ENCODE measurements around the gene AP3D1.

The AP3D1 gene

DNA sequence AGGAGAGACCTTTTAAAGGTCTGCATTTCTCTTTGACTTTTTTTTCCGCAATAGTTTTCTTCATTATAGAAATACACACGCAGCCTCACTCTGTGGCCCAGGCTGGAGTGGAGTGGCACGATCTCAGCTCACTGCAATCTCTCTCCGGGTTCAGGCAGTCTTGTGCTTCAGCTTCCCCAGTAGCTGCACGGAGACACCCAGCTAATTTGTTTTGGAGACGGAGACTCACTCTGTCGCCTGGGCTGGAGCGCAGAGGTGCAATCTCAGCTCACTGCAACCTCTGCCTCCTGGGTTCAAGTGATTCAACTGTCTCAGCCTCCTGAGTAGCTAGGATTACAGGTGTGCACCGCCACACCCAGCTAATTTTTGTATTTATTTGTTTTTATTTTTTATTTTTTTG lies 88.6 kb downstream of the AP3D1 start:
- no peaks in the 10 kb centered on the region for H3K36me3 ChIP-seq (ENCODE audit: control insufficient read depth in 1 of 2, insufficient read depth in 2 of 2, low read length in 2 of 2)
- H3K4me1 ChIP-seq (ENCODE audit: control insufficient read depth in 1 of 2, insufficient read depth in 2 of 2, low read length in 2 of 2) = peaks cover 42 to 45% of the 10 kb centered on the region in 2 donors
- no peak overlapping the region for H3K4me3 ChIP-seq (ENCODE audit: low read depth in 1 of 2, low read length in 2 of 2)
- H3K9me3 ChIP-seq (ENCODE audit: control insufficient read depth in 1 of 2, low read length in 2 of 2) = no peaks in the 10 kb centered on the region
- no peaks in the 10 kb centered on the region for H3K27me3 ChIP-seq (ENCODE audit: control insufficient read depth in 1 of 2, insufficient read depth in 2 of 2, low read length in 2 of 2)
- H3K27ac ChIP-seq (ENCODE audit: low read depth, low read length) = no peak overlapping the region
- peak overlapping the region; percentile 65 to 97 for H3K9ac ChIP-seq (ENCODE audit: low read depth in 1 of 2, low read length in 2 of 2)

DNA sequence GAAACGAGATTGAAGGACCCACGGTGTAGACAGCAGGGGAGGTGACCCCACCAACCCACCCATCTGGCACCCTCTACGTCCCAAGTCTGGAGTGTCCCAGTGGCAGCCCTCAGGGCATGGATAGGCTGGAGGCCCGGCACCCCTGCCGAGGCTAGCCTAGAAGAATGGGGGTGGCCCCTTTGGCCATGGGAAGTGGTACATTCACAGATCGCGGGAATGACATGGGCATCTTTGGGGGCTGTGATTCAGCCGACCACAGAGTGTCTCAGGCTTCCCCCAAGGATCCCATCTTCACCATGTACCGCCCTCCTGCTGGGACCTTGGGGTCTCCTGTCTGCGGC lies 89.0 kb downstream of the AP3D1 start:
- Histone ChIP-seq H3K27ac (ENCODE audit: low read depth, low read length) (peak overlapping the region; percentile 88), H3K4me1 (ENCODE audit: control insufficient read depth in 1 of 2, insufficient read depth in 2 of 2, low read length in 2 of 2) (peaks cover 38 to 44% of the 10 kb centered on the region in 2 donors), H3K9me3 (ENCODE audit: control insufficient read depth in 1 of 2, low read length in 2 of 2) (no peaks in the 10 kb centered on the region), H3K4me3 (ENCODE audit: low read depth in 1 of 2, low read length in 2 of 2) (peak overlapping the region; percentile 66 to 84), H3K27me3 (ENCODE audit: control insufficient read depth in 1 of 2, insufficient read depth in 2 of 2, low read length in 2 of 2) (no peaks in the 10 kb centered on the region), H3K9ac (ENCODE audit: low read depth in 1 of 2, low read length in 2 of 2) (peak overlapping the region; percentile 65 to 97), H3K36me3 (ENCODE audit: control insufficient read depth in 1 of 2, insufficient read depth in 2 of 2, low read length in 2 of 2) (no peaks in the 10 kb centered on the region)

DNA sequence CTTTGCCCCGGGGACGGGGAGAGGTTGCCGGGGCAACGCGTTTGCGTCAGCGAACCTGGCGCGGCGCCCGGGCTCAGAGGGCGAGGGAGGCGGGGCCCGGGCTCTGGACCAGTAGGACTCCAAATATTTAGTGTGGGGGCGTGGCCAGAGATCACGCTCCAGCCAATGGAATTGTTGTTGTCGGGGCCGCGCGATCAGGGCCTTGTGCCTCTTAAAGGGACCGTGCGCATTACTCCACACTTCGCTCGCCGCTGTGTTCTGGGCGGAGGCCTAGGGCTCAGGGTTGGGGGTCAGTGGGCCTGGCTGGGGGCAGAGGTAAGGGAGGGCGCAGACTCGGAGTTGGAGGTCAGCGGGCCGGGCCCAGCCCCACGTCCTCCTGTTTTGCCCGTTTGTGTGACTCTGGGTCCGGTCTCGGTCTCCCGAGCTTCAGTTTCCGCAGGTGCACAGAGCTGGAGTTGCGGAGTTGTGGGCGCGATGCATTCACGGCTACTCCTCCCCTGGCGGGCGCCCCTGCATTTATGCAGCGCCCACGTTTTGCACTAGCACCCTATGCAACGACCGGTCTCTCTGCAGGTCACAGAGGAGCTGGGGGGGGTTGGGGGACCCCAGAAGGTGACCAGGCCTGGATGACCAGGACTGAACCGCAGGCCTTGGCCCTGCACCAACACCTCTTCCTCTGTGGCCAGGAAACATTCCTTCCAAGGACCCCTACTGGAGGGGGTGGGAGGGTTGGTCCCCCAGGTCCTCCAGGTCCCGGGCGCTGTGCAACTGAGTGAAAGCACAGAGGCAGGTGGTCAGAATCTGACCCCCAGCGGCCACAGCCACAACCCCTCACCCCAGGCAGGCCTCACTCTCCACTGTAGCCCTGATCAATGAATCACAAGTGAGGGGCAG lies 89.6 kb downstream of the AP3D1 start:
- peak overlapping the region; percentile 100 for H3K27ac ChIP-seq (ENCODE audit: low read depth, low read length)
- no peaks in the 10 kb centered on the region for H3K36me3 ChIP-seq (ENCODE audit: control insufficient read depth in 1 of 2, insufficient read depth in 2 of 2, low read length in 2 of 2)
- H3K9ac ChIP-seq (ENCODE audit: low read depth in 1 of 2, low read length in 2 of 2) = peak overlapping the region; percentile 93 to 97
- peak overlapping the region; percentile 66 to 84 for H3K4me3 ChIP-seq (ENCODE audit: low read depth in 1 of 2, low read length in 2 of 2)
- H3K4me1 ChIP-seq (ENCODE audit: control insufficient read depth in 1 of 2, insufficient read depth in 2 of 2, low read length in 2 of 2) = peaks cover 38 to 43% of the 10 kb centered on the region in 2 donors
- H3K9me3 ChIP-seq (ENCODE audit: control insufficient read depth in 1 of 2, low read length in 2 of 2) = no peaks in the 10 kb centered on the region
- H3K27me3 ChIP-seq (ENCODE audit: control insufficient read depth in 1 of 2, insufficient read depth in 2 of 2, low read length in 2 of 2) = no peaks in the 10 kb centered on the region

DNA sequence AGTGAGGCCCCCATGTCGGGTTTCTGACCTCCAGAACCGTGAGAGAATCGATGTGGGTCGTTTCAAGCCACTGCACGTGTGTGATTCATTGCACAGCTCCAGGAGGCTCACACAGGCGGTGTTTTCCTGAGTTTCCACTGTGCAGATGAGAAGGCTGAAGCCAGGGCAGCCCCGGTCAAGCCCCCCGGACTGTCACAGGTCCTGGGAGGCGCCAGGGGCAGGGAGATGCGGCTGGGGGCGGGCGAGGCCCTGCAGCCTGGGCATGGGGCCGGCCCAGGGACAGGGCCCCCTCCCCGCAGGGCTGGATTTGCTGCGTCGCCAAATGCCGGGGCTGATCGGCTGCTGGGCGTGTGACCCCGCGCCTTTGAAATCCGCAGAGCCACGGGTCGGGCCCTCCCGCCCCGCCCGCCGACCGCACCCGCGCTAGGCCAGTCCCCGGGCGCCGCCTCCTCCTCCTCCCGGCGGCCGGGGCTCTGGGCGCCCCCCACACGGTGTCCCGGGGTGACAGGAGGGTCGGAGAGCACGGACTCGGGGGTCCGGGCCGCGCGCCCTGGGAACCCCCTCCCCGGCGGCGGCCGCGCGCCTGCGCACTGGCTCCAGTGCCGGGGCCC lies 90.4 kb downstream of the AP3D1 start:
- peaks cover 43 to 49% of the 10 kb centered on the region in 2 donors for H3K4me1 ChIP-seq (ENCODE audit: control insufficient read depth in 1 of 2, insufficient read depth in 2 of 2, low read length in 2 of 2)

DNA sequence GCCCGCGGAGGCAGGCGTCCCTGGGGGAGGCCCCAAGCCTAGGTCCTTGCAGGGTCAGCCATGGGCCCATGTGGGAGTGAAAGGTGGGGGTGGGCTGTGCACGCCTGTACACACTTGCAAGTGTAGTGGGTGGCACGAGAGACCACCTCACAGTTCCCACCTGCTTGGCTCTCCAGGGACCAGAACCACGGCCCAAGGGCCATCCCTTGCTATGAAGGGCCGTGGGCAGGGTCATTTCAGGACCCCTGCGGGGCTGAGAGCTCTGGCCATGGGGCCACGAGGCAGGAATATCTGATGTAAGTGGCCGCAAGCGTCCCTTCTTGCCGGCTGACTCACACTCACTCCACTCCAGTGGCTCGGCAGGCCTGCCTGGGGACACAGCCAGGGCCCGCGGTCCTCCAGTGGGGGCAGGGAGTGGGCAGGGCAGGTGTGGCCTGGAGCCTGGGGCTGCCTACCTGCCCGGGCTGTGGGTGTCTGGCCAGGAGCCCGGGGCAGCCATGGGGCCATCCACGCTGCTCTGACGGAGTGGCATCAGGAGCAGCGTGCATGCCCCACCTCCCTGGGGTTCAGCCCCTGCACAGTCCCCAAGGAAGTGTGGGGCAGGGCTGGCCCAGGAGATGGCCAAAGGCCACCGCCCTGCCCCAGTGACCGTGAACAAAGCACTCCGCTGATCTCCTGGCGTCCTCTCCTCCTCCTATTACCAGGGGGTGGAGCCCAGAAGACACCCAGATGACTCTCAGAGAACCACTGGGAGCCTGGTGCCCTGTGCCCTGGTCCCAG lies 91.8 kb downstream of the AP3D1 start:
- peaks cover 43 to 47% of the 10 kb centered on the region in 2 donors for H3K4me1 ChIP-seq (ENCODE audit: control insufficient read depth in 1 of 2, insufficient read depth in 2 of 2, low read length in 2 of 2)
- peak overlapping the region; percentile 54 to 66 for H3K4me3 ChIP-seq (ENCODE audit: low read depth in 1 of 2, low read length in 2 of 2)
- H3K27ac ChIP-seq (ENCODE audit: low read depth, low read length) = peak overlapping the region; percentile 100

More for the DNA sequence above, 90.4 kb downstream of the AP3D1 start:
- H3K27me3 ChIP-seq (ENCODE audit: control insufficient read depth in 1 of 2, insufficient read depth in 2 of 2, low read length in 2 of 2) = no peaks in the 10 kb centered on the region
- H3K4me3 ChIP-seq (ENCODE audit: low read depth in 1 of 2, low read length in 2 of 2) = peak overlapping the region; percentile 66
- H3K36me3 ChIP-seq (ENCODE audit: control insufficient read depth in 1 of 2, insufficient read depth in 2 of 2, low read length in 2 of 2) = no peaks in the 10 kb centered on the region
- H3K9ac ChIP-seq (ENCODE audit: low read depth in 1 of 2, low read length in 2 of 2) = peak overlapping the region; percentile 93 to 97
- no peaks in the 10 kb centered on the region for H3K9me3 ChIP-seq (ENCODE audit: control insufficient read depth in 1 of 2, low read length in 2 of 2)
- peak overlapping the region; percentile 100 for H3K27ac ChIP-seq (ENCODE audit: low read depth, low read length)

DNA sequence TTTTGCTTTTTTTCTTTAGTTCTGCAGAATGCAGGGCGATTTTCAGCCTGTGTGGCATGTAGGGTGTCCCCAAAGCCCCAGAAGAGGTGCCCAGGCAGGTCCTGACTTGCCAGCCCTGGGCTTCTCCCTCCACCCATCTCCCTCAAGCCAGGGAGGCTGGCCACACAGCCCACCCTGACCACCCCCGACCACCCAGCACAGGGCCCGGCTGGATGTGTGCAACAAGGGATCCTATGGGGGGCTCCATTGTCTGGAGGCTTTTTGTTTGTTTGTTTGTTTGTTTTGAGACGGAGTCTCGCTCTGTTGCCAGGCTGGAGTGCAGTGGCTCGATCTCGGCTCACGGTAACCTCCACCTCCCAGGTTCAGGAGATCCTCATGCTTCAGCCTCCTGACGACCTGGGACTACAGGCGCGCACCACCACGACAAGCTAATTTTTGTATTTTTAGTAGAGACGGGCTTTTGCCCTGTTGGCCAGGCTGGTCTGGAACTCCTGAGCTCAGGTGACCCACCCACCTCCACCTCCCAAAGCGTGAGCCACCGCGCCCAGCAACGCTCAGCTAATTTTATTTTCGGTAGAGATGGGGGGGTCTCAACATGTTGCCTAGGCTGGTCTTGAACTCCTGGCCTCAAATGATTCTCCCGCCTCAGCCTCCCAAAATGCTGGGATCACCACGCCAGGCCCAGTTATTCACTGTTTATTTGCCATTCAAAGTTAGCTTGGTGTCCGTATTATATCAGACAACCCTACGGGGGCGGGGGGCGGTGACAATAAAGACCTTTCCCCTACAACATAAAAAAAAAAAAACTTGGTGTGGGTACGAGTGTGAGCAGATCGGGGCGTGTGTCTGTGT lies 92.6 kb downstream of the AP3D1 start:
- no peaks in the 10 kb centered on the region for H3K27me3 ChIP-seq (ENCODE audit: control insufficient read depth in 1 of 2, insufficient read depth in 2 of 2, low read length in 2 of 2)
- H3K4me3 ChIP-seq (ENCODE audit: low read depth in 1 of 2, low read length in 2 of 2) = peak overlapping the region; percentile 54 to 66
- peak overlapping the region; percentile 100 for H3K27ac ChIP-seq (ENCODE audit: low read depth, low read length)
- H3K36me3 ChIP-seq (ENCODE audit: control insufficient read depth in 1 of 2, insufficient read depth in 2 of 2, low read length in 2 of 2) = no peaks in the 10 kb centered on the region
- peak overlapping the region; percentile 93 to 97 for H3K9ac ChIP-seq (ENCODE audit: low read depth in 1 of 2, low read length in 2 of 2)
- no peaks in the 10 kb centered on the region for H3K9me3 ChIP-seq (ENCODE audit: control insufficient read depth in 1 of 2, low read length in 2 of 2)
- H3K4me1 ChIP-seq (ENCODE audit: control insufficient read depth in 1 of 2, insufficient read depth in 2 of 2, low read length in 2 of 2) = peaks cover 40 to 48% of the 10 kb centered on the region in 2 donors

More for the DNA sequence above, 91.8 kb downstream of the AP3D1 start:
- no peaks in the 10 kb centered on the region for H3K36me3 ChIP-seq (ENCODE audit: control insufficient read depth in 1 of 2, insufficient read depth in 2 of 2, low read length in 2 of 2)
- no peaks in the 10 kb centered on the region for H3K9me3 ChIP-seq (ENCODE audit: control insufficient read depth in 1 of 2, low read length in 2 of 2)
- H3K27me3 ChIP-seq (ENCODE audit: control insufficient read depth in 1 of 2, insufficient read depth in 2 of 2, low read length in 2 of 2) = no peaks in the 10 kb centered on the region
- H3K9ac ChIP-seq (ENCODE audit: low read depth in 1 of 2, low read length in 2 of 2) = peak overlapping the region; percentile 93 to 97

DNA sequence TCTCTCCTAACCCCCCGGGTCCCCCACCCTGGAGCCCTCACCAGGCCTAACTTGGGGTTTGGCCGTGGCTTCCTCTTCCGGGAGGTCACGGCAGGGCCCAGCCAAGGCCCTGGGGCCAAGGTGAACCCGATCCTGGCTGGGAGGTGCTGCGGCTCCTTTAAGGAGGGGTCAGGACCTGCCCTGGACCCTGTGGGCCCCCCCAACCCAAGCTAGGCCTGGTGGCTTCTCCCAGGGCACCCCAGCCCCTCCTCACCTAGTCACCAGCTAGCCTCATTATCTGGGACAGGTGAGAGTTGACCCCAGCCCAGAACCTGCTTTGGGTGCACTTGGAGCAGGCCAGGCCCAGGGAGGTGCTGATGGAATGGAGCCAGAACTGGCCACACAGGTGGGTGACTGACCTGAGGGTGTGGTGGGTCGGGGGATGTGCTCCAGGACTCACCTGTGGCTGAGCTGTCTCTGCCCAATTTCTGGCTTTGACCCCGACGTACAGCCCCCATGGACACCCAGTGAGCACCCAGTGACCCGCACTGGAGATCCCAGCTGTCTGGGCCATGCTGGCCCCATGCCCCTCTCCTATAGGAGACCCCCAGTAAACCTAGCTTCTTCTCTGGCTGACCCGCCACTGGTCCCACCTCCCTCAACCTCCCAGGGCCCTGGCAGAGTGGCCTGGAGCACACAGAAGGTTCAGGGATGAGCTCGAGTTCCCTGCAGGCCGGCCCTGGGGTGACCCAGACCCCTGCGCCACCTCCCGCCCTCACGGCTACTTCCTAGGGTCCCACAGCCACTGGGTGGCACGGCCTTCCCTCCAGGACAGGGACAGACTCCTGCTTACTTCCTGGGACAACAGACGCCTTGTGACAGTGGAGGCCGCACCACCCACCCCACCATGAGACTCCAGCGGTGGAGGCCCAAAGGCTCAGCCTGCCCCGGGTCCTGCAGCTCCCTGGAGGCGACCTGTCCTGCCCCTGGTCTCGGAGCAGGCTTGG lies 93.6 kb downstream of the AP3D1 start:
- Histone ChIP-seq H3K36me3 (ENCODE audit: control insufficient read depth in 1 of 2, insufficient read depth in 2 of 2, low read length in 2 of 2) (no peaks in the 10 kb centered on the region), H3K27me3 (ENCODE audit: control insufficient read depth in 1 of 2, insufficient read depth in 2 of 2, low read length in 2 of 2) (no peaks in the 10 kb centered on the region), H3K27ac (ENCODE audit: low read depth, low read length) (no peak overlapping the region), H3K4me1 (ENCODE audit: control insufficient read depth in 1 of 2, insufficient read depth in 2 of 2, low read length in 2 of 2) (peaks cover 40 to 50% of the 10 kb centered on the region in 2 donors), H3K9me3 (ENCODE audit: control insufficient read depth in 1 of 2, low read length in 2 of 2) (no peaks in the 10 kb centered on the region), H3K4me3 (ENCODE audit: low read depth in 1 of 2, low read length in 2 of 2) (no peak overlapping the region), H3K9ac (ENCODE audit: low read depth in 1 of 2, low read length in 2 of 2) (no peak overlapping the region)

DNA sequence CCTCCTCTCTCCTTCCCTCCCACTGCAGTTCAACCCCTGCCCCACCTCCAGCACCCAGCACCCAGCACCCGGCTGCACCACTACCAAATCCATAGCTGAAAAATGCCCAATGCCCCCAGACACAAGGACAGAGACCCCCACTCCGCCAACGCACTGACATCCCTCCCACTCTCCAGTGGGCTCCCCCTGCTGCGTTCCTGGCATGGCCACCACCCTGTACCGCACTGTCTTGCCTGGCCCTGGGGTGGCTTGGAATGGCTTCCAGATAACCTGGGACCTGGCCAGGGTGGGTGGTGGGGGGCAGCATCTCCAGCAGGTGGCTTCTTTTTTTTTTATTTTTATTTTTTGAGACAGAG lies 94.6 kb downstream of the AP3D1 start:
- H3K4me3 ChIP-seq (ENCODE audit: low read depth in 1 of 2, low read length in 2 of 2) = no peak overlapping the region
- H3K4me1 ChIP-seq (ENCODE audit: control insufficient read depth in 1 of 2, insufficient read depth in 2 of 2, low read length in 2 of 2) = peaks cover 39 to 48% of the 10 kb centered on the region in 2 donors
- H3K36me3 ChIP-seq (ENCODE audit: control insufficient read depth in 1 of 2, insufficient read depth in 2 of 2, low read length in 2 of 2) = no peaks in the 10 kb centered on the region
- H3K27me3 ChIP-seq (ENCODE audit: control insufficient read depth in 1 of 2, insufficient read depth in 2 of 2, low read length in 2 of 2) = no peaks in the 10 kb centered on the region
- H3K9ac ChIP-seq (ENCODE audit: low read depth in 1 of 2, low read length in 2 of 2) = no peak overlapping the region
- H3K9me3 ChIP-seq (ENCODE audit: control insufficient read depth in 1 of 2, low read length in 2 of 2) = no peaks in the 10 kb centered on the region
- H3K27ac ChIP-seq (ENCODE audit: low read depth, low read length) = peak overlapping the region; percentile 32

Measured in duodenal mucosa (tissue), 2 donors.